A673 (cell line): ENCODE measurements around the gene NEGR1.

Source experiments
- EZH2 ChIP-seq: fragments of 200-600 bp; sonication (generic); IDR thresholded peaks from 2 replicates; pipeline ENCODE4 v1.6.1; 2017; ENCODE audit warnings: borderline replicate concordance, low read depth, mild to moderate bottlenecking, mixed read lengths, antibody characterized with exemption, low read length; ENCODE audit not compliant: poor library complexity, severe bottlenecking
- TF ChIP-seq, protein P1 (sequence below): fragments of 300-800, 200-600 bp; sonication (generic); conservative IDR thresholded peaks from 2 replicates; pipeline ENCODE4 v1.5.1; 2017; ENCODE audit warnings: low read depth, mild to moderate bottlenecking, antibody characterized with exemption, low read length, moderate library complexity, mixed read lengths

DNA sequence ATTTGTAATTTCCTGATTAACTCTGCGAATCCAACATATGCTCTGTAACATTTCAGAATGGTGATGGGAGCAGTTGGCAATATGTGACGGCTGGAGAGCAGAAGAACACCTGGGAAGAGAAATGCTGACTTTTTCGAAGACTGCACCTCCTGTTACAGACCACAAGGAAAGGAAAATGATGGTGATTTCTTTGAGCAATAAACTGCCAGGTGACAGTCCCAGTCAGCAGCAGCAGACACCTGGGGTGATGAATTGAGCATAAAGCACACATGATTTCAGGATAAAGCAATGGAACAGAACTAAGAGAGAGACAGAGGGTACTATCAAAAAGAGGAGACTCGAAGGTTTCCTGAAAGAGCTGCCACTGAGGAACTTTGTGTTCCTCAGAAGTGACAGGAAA lies 528.6 kb downstream of the NEGR1 start:
- TF ChIP-seq, protein P1, sequence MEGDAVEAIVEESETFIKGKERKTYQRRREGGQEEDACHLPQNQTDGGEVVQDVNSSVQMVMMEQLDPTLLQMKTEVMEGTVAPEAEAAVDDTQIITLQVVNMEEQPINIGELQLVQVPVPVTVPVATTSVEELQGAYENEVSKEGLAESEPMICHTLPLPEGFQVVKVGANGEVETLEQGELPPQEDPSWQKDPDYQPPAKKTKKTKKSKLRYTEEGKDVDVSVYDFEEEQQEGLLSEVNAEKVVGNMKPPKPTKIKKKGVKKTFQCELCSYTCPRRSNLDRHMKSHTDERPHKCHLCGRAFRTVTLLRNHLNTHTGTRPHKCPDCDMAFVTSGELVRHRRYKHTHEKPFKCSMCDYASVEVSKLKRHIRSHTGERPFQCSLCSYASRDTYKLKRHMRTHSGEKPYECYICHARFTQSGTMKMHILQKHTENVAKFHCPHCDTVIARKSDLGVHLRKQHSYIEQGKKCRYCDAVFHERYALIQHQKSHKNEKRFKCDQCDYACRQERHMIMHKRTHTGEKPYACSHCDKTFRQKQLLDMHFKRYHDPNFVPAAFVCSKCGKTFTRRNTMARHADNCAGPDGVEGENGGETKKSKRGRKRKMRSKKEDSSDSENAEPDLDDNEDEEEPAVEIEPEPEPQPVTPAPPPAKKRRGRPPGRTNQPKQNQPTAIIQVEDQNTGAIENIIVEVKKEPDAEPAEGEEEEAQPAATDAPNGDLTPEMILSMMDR: no peak
- no peak for TF ChIP-seq EZH2
